GM19240 (cell line): Measurements from ENCODE around the gene BACH1.
A peak's percentile ranks its signal among the peaks of the same experiment; 100 is the strongest.
"Not testable (repeated sequence)": the region's sequence is repeated elsewhere in the genome, so short reads cannot be mapped to it uniquely, and the experiment has no call there.

Source experiments
- DNase-seq: peaks from one replicate; pipeline ENCODE4 v3.0.0; 2011; ENCODE audit warnings: low spot score; ENCODE audit not compliant: insufficient read length

Gene BACH1

DNA sequence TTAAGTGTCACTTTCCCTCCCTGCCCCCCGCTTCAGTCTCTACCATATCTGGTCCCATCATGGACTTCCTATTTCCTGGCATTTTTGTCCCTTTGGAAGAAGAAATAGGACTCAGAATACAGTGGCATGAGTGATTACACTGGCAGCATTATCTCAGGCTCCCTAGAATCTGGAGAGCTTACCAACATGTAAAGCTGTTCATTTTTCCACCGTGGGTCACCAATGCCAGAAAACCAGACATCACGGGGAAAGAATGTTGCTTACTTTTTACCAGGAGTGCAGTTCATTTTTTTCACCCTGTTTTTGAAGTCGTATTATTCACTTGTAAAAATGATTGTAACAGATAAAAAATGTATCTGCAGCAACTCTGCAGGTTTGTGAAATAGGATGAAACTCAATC, 44.8 kb downstream of the BACH1 start:
- DNase-seq = no peak

DNA sequence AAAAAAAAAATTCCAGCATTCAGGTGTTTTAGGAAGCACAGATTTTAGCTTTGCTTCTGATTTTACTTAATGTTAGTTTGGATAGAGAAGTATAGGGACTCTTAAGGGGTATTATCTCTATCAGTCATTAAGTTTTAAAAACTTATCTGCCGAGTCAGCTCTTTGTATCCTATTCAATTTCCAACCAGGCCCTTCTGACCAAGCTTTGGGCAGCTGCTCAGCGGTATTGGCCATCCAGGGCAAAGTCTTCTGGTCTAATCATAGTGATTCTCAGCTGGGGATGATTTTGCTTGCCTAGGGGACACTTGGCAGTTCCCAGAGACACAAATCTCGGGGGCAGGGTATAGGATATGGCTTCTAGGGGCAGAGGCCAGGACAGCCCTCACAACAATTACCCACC, 47.6 kb downstream of the BACH1 start:
- DNase-seq = no peak

DNA sequence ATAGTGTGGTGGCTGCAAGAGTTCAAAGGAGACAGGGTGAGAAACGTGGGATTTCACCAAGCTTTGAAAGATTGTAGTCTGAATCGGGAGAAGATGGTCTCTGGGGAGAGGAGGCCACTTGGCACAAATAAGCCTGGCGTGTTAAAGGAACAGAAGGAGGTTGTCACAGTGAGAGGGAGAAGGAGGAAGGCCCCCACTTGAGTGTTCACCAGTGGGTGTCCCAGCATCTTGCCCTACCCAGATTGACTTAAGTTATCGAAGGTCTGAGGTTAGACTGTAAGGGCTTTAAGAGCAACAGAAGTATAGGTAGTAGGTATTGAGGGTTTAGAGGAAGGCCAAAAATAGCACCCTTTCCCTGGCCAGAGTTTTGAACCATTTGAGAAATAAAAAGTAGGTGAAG, 48.0 kb downstream of the BACH1 start:
- DNase-seq = no peak

DNA sequence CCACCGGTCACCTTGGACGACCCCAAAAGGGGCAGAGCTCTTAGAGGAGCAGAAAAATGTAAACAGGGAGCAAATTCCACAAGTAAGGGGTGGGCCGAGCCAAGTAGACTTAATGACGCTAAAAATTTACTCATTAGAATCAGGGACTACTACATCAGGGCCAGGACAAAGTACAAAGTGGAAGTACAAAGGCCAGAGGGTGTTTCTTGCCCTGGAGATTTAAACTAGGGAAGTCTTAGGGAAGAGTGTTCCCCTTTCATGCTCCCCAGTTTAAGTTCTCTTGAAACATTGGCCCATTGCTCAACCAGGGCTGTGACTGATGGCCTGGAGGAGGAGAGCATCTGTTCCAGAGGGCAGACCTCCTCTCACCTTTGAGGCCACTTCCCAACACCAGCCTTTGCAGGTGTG, 48.6 kb downstream of the BACH1 start:
- DNase-seq = no peak

DNA sequence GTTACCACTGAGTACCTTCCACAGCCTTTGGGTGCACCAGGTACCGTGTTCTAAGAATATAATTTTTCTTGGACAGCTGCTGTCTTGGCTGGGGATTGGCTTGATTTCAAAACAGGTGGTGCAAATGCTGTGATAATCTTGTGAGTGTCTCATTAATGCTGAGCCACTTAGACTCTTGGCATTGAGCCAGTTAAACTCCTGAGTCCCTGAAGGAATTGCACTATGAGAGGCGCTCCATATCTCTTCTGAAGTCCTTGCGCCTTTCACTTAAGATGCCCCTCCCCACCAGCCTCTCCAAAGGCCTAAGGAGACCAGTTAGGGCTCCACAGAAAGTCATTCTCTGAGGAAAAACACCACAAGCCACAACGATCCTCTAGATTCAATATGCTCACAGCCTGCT, 51.0 kb downstream of the BACH1 start:
- DNase-seq = no peak

DNA sequence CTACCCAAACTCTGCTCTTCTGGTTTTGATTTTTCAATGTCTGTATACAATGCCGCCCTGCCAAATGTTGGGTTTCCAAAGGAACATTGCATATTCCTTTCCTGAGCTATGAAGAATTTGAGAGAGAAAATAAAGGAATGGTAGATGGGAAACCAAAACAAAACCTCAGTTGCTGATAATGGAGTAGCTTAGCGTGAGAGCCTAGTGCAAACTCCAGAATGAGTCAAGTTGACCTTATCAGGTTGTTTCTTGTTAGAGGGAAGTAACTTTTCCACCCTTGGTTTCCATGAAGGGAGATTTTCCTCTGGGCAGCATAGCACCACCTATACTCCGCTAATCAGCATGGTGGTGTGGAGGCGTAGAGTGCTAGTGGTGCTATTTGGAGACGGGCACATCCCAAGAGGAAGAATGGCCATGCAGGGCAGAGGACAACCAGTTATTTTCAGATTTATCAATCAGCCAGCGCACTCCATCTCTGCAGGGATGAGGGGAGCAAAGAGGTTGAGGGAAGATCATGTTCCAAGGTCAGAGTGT, 51.6 kb downstream of the BACH1 start:
- DNase-seq = no peak

DNA sequence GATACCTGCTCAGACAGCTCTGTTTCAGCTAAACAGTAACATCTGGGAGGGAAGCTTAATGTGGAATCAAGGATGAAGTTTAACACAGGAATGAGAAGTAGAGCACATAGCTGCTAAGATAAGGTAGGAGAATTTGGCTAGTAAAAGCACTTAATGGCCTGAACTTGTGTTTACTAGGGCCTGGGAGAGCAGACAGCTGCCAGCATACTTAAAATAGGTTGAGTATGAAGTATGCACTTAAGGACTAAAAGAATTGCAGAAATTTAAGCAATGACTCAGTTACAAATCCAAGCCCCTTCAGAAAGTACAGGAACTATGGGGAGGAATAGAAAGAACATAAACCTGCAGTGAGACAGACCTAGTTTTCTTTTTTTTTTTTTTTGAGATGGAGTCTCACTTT, 53.0 kb downstream of the BACH1 start:
- DNase-seq = no peak

DNA sequence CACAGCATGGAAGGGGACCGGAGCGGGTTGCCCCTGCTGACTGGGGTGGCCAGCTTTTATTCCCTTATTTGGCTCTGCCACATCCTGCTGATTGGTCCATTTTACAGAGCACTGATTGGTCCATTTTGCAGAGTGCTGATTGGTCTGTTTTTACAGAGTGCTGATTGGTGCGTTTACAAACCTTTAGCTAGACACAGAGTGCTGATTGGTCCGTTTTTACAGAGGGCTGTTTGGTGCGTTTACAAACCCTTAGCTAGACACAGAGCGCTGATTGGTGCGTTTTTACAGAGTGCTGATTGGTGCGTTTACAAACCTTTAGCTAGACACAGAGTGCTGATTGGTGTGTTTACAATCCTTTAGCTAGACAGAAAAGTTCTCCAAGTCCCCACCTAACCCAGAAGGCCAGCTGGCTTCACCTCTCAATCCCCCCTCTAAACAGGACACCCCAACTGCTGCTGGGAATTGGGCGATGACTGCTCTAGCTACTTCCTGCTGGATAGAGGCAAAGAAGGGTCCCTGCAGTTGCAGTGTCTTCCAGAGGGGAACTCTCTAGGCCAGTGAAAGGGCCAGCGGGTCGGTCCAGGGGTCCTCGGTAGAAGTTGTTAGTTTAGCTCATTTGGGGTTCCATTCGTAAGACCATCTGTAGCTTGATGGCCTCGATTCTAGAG, 56.5 kb downstream of the BACH1 start:
- DNase-seq = not testable (repeated sequence)

DNA sequence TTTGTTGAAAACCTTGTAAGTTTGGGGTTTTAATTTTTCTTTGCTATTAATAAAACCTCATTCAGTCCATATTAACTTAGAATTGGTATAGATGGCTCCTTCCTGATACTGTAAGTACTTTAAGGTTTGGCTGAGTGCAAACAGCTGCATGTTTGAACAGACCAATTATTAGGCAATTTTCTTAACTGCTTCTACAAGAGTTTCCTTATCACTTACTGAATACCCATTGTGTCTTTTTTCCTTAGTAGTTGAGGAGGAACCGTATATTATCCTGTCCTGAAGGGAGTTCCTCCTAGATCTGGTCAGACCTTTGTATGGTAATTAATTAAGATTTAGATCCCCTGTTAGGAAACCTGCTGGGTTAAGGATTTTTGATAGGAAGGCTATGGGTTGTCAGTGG, 57.6 kb downstream of the BACH1 start:
- not testable (repeated sequence) for DNase-seq

DNA sequence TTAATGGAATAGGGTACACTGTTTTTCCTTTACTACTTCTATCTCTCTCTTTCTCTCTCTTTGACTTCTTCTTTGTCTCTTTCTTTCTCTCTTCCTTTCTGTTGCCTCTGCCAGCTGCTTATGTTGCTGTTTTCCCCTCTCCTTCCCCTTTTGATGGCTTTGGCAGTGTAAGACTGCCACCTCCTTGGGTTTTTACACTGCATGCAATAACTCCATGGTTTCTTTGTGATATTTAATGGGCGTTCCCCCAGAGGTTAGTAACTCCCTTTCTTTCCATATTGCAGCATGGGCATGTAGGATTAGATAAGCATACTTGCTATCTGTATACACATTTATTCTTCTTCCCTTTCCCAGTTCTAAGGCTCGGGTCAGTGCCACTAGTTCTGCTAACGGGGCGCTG, 58.1 kb downstream of the BACH1 start:
- DNase-seq = not testable (repeated sequence)

DNA sequence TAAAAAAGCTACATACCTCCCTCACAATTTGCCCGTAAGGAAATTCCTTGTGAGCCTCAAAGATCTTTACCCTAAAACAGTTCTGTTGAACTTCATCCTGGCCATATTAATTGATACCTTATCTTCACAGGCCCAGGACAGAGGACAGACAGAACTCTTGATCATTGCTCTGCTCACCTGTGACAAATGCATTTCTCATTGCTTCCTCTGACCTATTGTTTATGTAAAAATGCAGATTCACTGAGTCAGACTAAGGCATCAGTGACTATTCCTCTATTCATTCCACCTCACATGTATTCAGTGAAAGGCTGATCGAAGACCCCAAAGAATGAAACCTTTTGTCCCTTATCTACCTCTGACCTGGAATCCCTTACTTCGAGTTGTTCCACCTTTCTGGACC, 61.0 kb downstream of the BACH1 start:
- no peak for DNase-seq

GRCh38 chr21:29360799-29361765, 62.4 kb downstream of the BACH1 start:
- DNase-seq = no peak

GRCh38 chr21:29362758-29363157, 64.0 kb downstream of the BACH1 start:
- no peak for DNase-seq

DNA sequence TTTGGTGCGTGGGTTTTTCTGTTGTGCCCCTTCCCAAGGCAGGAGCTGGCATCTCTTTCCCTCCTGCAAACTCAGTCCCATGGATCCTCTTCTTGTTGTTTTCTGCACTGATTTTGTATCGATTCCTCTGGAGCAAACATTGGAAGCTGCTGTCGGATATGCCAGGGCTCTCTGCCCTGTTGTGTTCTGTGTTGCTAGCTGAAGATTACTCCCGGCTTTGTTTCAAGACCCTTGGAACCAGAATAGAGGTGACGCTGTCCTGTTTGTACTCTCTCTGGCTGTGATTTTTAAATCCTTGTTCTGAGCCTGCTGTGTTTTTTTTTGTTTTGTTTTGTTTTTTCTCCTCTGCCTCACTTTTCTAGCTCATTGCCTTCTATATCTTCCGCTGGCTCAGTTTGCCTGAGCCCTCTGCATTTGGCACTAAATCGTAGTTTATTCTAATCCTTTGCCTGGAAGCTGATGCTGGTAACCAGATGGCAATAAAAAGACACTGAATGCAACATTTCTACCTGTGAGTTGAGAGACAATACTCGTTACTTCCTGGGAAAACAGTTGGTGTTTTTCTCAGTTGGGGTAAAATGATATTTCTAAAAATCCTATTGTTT, 67.0 kb downstream of the BACH1 start:
- no peak for DNase-seq

- no peak for DNase-seq
Observed at GRCh38 chr21:29366532-29366931, 67.8 kb downstream of the BACH1 start.

DNA sequence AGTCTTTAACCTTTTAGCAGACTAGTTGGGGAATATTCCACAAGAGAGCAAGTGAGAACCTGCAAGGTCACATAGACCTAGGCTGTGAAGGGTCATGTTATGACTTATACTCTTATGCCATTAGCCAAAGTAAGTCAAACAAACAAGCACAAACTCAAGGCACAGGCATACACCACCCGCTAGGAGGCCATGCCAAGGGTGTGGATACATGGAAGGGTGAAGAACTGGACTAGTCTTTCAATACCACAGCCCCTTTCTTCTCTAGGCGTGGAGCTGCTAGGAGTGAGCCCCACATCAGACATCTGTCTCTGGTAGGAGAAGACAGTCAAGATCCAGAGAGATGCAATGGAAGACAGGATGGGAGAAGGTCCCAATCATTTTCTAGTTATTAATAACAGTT, 68.6 kb downstream of the BACH1 start:
- no peak for DNase-seq

- no peak for DNase-seq
Observed at GRCh38 chr21:29368906-29369305, 70.2 kb downstream of the BACH1 start.

- DNase-seq = no peak
Observed at GRCh38 chr21:29371464-29371863, 72.7 kb downstream of the BACH1 start.

GRCh38 chr21:29372063-29372802, 73.5 kb downstream of the BACH1 start:
- peak; percentile 14 for DNase-seq

DNA sequence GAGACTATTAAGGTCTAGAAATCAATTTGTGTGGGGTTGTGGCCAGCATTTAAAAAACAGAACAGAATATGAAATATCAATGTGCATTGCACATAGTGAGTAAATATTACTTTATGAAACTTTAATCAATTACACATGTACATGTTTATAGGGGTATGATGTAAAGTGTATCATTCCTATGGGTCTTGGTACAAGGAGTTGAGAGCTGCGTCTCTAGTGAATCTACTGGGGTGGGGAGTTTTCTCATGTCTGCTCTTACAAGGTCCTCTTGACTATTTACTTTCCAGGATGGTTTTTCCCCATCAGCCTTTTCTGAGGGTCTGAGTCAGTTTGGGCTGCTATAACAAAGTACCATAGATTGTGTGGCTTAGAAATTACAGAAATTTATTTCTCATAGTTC, 75.8 kb downstream of the BACH1 start:
- DNase-seq = no peak

- peak; percentile 30 for DNase-seq
Observed at GRCh38 chr21:29376556-29376955, 77.8 kb downstream of the BACH1 start.
